T1000 (cell line): ENCODE data around the gene HLCS.
"Not testable (repeated sequence)": the region's sequence is repeated elsewhere in the genome, so short reads cannot be mapped to it uniquely, and the experiment has no call there.

Experiments
- DNase-seq: peaks from one replicate; lab custom pipeline; 2025; ENCODE audit warnings: mixed read lengths; lab: John Stamatoyannopoulos, UW

HLCS gene

DNA sequence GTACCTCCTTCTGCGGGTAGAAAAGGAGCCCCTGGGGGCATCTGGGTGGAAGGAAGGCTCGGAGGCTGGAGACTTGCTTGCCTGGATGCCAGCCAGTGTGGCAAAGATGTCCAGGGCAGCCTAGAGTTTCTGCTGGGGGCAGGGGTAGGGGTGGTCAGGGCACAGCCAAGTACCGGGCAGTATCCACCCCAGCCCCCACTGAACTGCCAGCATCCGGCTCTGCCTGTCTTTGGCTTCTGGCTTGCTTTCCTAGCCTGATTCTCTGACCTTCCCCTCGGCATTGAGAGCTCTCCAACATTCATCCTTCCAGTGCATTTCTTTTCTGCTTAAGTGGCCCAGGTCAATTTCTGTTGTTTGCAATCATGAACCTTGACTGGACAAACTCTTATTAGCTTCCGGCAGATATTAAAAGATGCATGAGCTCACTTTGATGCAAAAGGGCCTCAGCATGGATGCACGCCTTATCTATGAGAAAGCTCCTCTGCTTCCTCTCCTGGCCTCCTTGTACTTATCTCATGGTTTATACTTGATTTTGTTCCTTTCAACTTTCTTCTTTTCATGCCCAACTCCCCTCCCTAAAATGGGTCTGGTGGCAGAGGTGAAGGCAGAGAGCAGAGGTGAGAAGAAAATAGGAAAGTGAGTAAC, 116.9 kb downstream of the HLCS start:
- no peak for DNase-seq

- no peak for DNase-seq
Measured at GRCh38 chr21:36848730-36849274, 117.7 kb downstream of the HLCS start.

GRCh38 chr21:36847189-36847588, 119.3 kb downstream of the HLCS start:
- DNase-seq, result no peak

DNA sequence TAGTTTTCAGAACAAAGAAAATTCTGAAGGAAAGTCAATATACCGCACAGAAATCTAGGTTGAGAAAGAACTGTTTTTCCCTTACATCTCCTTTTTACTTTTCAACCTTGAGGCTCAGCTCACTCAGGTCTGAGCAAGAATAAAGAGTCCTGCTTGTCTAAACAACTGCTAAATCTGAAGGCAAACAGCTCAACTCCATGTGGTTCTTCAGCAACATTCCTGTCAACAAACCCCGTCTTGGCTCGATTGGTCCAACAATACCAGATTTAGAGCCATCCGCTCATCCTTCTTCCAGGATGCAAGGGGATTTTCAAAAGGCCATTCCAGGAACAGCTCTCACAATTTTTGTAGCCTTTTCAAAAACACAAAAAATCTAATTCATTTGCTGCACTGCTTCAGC, 119.8 kb downstream of the HLCS start:
- no peak for DNase-seq

- DNase-seq, result no peak
Measured at GRCh38 chr21:36845790-36846189, 120.7 kb downstream of the HLCS start.

DNA sequence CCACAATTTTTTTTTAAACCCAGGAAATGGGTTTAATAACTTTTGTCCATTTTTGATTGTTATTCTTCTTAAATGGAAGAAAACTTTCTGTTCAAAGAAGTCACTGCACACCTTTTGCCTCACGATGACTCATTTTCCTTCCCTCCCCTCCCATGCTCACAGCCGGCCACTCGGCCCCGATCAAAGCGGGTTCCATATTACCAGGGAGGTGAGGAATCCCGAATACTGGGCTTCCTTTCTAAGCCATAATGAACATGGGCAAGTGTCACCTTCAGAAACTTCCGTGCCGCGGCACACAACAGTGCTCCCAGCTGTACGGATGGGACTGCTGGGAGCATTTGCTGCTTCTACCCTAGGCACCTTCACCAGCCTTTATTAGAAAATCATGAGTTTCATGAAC, 121.4 kb downstream of the HLCS start:
- no peak for DNase-seq

DNA sequence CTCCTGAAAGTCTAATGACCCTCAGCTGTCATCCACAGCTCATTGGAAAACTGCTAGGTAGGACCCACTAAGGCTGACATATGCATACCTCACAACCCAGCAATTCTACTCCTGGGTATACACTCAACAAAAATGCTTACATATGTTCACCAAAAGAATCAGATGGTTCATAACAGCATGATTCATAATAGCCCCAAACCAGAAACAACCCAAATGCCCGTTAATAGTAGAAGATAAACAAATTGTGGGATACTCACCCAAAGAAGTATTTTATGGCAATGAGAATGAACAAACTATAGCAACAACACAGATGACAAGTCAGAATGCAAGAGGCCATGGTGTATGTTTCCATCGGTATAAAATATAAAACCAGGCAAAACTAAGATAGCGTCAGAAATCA, 124.6 kb downstream of the HLCS start:
- no peak for DNase-seq

DNA sequence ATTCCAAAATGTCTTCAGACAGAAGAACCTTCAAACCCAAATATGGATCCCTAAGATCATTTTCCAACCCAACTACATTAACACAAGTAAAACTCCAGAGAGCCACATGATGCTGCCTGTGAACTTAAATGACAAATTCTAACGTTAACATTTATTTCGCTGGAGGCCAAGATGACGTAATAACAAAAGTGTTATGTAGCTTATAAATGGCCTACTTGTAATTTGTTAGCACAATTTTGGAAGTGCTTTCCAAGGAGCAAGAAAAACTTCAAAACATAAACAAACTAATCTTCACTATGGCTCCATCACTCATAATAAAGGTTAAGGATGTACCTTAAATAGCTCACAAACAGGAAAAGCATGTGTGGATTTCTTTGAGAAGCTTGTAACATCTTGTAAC, 126.7 kb downstream of the HLCS start:
- DNase-seq, result no peak

GRCh38 chr21:36839123-36839522, 127.3 kb downstream of the HLCS start:
- no peak for DNase-seq

DNA sequence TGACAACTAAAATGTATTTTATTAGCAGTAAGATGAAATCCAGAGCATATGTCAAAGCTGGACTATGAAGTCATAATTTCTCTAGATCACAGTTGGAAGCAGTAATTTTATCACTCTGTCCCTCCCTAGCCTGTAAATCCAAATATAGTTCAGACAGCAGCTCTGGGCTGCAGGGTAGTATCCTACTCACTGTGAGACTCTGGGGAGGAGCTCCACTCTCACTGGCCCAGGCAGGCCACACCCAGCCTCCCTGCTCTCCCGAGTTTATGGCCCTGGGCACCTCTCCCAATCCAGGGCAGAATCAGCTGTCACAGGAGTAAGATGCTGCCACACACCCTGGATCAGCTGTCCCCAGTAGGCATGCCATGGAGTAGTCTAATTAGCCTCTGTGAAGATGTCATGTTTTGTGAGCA, 131.1 kb downstream of the HLCS start:
- DNase-seq, result peak; percentile 14

DNA sequence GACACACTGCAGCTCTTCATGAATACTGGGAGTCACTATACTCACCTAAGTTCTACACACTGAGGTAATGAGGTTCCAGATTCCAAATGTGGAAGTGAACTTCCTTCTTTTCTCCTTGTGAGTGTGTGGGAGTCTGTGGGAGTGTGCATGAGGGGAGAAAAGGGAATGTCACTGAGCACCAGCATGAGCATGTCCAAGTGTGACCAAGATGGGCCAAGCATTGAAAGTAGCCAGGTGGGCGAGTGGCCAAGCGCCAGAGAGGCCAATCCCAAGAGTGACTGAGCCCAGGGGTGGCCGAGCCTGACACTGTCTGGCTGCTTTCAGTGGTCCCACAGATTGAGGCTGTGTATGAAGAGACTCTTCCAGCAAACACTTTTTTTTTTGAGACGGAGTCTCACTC, 132.3 kb downstream of the HLCS start:
- DNase-seq, result no peak

DNA sequence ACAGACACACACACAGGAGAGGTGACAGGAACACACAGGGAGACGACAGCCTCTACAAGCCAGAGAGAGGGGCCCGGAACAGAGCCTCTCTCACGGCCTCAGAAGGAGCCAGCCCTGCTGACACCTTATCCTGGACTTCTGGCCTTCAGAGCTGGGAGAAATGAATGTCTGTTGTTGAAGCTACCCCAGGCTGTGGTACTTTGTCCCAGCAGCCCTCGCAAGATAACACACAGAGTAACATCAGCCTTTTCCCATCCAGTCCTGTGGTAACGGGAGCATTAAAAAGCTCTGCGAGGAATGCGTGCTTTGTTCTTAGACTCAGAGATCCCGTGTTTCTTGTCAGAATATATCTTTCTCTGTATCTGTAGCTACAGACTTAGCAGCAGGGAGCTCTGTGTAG, 136.4 kb downstream of the HLCS start:
- no peak for DNase-seq

DNA sequence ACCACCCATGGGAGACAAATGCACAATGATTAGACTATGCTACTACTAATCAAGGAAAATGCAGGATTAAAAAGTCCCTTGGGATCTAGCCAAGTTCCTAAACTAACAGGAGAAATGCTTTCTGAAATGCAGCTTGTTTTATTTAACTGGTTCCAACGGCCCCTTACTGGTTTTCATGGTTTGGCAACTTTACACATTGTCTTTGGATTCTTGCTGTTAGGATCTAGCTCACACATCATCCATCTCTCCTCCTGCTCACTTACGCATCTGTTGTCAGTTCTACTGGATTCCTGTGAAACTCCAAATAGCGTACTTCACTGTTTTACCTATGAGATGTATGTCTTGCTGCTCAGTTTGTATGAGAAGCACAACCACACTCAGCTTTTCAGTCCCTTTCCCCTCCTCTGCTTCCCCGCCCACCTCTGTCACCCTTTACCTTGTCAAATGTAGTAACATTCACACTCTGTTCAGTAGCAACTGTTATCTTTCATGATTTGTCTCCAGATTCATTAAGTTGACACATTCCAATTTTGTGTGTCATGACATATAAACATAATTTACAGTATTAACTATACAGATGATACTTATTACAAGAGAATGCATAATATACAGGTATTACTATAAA, 137.5 kb downstream of the HLCS start:
- DNase-seq, result no peak

DNA sequence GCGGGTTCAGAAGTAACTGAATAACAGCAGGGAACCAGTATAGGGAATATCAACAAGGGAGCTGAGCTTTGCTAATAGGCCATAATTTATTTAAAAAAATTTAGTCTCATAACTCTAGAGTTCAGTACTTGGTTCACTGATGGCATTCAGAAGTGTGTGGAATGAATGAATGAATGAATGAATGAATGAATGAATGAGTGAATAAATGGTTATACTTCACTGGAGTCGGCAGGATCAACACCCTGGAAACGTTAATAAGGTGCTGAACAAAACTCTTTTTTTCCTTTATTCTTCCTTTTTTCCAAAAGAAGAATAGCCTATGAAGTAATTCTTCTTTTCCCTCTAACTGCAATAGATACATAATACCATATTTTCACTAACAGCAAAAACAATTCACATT, 138.3 kb downstream of the HLCS start:
- DNase-seq, result no peak

DNA sequence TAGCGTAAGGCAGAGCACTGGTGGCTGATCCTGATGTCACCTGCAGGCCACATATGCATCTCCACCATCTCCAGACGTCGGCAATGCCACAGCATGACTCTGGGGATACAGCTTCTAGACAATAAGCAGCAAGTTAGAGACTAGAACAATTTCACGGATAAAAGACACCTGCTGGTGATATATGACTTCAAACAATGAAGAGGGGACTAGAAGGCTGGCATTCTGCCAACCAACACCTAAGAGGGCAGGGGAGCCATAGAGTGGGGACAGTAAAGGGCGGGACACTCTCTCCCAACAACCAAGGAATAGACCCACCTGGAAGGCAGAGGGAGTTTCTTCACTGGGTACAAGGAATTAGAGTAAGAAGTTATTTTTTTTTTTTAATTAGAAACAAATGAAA, 140.8 kb downstream of the HLCS start:
- DNase-seq, result no peak

- no peak for DNase-seq
Measured at GRCh38 chr21:36821032-36821299, 145.5 kb downstream of the HLCS start.

DNA sequence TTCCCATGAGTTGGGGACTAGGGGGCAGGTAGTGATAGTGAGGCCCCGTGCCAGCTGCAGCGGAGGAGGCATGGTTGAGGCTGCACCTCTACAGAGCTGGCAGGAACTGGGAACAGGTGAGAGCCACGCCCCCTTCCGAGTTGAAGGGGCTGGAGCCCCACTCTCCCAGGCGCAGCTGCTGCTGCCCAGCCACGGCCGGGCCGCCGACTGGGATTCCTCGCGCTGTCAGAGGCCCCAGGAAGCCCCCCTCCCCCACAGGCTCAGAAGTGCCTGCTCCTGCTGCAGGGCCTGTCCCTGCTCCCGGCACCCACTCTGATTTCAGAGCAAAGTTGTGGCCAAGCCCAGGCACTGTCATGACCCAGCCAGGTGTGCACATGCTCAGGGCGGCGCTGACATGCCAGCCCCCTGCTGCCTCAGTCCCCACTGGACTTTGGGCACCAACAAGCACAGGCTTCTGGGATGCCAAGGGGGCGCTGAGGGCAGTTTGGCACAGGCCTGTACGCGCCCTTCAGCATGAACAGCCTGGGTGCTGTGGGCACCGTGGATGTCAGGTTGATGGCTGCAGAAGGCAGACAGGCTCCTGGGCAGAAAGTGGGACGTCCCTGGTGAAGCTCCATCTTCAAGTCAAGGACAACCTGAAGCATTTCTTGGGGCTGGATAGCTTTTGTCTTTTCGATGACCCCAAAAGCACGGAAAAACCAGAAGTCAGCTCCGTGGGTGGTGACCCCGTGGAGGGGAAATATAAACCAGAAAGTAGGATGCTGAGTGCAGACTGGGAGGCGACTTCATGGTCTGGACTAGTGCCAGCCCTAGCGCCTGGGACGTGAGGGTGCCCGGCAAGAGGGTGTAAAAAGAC, 146.1 kb downstream of the HLCS start:
- no peak for DNase-seq

DNA sequence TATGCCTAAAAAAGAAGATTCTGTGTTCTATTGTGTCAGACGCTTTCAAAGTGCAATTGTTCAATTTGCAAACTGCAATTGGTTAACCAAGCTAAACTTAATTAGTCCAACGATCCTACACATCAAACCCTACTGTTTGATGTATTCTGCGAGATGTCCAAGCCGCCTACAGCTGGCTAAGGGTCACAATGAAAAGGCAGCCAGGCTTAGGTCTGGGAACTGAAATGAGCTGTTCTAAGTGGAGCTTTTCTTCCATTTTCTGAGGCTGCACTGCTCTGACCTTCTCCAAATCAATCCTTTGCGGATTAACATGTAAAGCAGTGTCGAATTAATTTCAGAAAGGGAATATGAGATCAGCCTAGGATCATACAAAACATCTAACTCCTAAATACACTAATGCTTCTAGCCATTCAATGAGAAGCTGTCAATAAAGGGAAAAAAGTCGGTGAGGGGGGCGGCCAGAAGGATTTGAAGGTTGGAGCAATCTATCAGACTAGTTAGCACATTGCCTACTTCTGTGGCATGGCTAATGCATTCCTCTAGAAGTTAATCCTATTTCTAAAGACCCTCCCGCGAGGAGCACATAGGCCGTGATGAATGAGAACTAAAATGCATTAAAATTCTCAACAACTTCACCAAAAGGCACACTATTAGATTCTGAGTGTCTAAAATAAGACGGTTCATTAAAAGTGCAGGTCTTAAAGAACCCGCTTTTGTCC, 148.6 kb downstream of the HLCS start:
- no peak for DNase-seq

GRCh38 chr21:36816561-36817130, 149.8 kb downstream of the HLCS start:
- no peak for DNase-seq

GRCh38 chr21:36816026-36816425, 150.4 kb downstream of the HLCS start:
- not testable (repeated sequence) for DNase-seq

- no peak for DNase-seq
Measured at GRCh38 chr21:36815284-36815683, 151.2 kb downstream of the HLCS start.

DNA sequence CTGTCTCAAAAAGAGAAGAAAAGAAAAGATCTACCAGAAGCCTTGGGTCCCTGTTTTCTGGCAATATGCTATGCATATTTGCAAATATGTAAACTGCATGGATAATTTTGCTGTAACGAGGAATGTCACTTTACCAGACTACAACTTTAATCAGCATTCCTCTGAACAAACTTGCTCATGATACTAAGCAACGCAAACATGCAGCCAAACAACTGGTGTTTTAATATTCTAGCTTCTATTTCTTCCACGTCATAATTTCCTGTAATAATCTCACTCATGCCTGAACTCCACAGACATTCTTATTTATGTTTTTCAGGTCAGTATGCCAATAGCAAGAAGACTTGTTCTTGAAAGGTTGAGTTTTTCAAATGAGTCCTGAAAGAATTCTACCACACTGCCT, 153.4 kb downstream of the HLCS start:
- DNase-seq, result no peak
